ENCODE data around the gene C11orf86.

DNA sequence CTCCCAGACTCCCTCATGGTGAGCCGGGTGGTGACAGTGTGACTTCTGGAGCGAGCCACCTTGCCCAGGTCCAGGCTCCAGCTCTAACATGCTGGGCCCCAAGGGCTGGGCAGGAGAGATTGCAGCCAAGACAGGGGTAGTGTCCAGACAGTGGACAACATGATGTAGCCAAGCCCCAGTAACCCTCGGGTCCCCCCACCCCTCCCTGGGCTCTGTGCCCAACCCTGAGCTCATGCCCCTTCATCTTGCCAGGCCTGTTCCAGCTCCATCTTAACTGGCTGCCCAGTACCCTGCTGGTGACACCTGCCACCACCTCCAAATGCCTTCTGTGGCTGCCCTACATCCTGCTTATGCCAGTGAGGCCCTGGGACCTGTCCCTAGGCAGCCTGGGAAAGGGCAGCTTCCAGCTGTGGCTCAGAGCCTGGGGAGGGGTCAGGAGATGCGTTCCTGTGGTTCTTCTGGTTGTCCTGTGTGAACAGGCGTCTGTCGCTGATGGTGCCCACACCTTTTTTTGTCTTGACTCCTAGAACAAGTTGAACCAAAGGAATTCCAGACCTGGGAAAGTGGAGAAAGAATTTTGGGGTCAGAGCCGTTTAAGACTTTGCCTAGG lies 35.3 kb downstream of the C11orf86 start:
- TF ChIP-seq CTCF (IDR thresholded peaks at IDR 0.05), result no peak
- no peak for TF ChIP-seq POLR2A (IDR thresholded peaks at IDR 0.05; ENCODE audit: low read depth)
